Neural progenitor cell (in vitro differentiated cells): ENCODE results near the gene ASXL3. TPM values are rescaled to one million over a fixed set of nuclear protein-coding genes. Genes with fewer than 3 reads are reported as not detected.

Source experiments
- DNase-seq: peaks from one replicate; pipeline ENCODE4 v3.0.0-alpha.2; 2016; ENCODE audit warnings: low spot score
- H2AFZ ChIP-seq: fragments of 200-600 bp; sonication (generic); replicated peaks from 2 replicates; pipeline ENCODE4 v1.6.1; 2016; ENCODE audit warnings: antibody characterized with exemption
- H3F3A ChIP-seq: fragments of 200-600 bp; sonication (generic); 2 replicates; pipeline ENCODE4 v1.6.1; 2016; ENCODE audit warnings: antibody characterized with exemption, low read depth
- H3K27ac ChIP-seq: fragments of 200-600 bp; sonication (generic); 2 replicates; pipeline ENCODE4 v1.5.1; 2016; ENCODE audit warnings: mild to moderate bottlenecking
- H3K27me3 ChIP-seq: fragments of 200-600 bp; sonication (generic); 2 replicates; pipeline ENCODE4 v1.6.1; 2016; ENCODE audit warnings: mild to moderate bottlenecking, moderate library complexity
- H3K36me3 ChIP-seq: fragments of 200-600 bp; sonication (generic); 2 replicates; pipeline ENCODE4 v1.5.1; 2016
- H3K4me1 ChIP-seq: fragments of 200-600 bp; sonication (generic); 2 replicates; pipeline ENCODE4 v1.6.1; 2016; ENCODE audit warnings: mixed run types
- H3K4me2 ChIP-seq: fragments of 200-600 bp; sonication (generic); 2 replicates; pipeline ENCODE4 v1.6.1; 2016
- H3K4me3 ChIP-seq: fragments of 200-600 bp; sonication (generic); 2 replicates; pipeline ENCODE4 v1.5.1; 2016
- H3K79me2 ChIP-seq: fragments of 200-600 bp; sonication (generic); 2 replicates; pipeline ENCODE4 v1.6.1; 2016; ENCODE audit warnings: low read depth
- H3K9ac ChIP-seq: fragments of 200-600 bp; sonication (generic); 2 replicates; pipeline ENCODE4 v1.6.1; 2016
- H3K9me3 ChIP-seq: fragments of 200-600 bp; sonication (generic); 2 replicates; pipeline ENCODE4 v1.5.1; 2016; ENCODE audit warnings: low read depth
- H4K20me1 ChIP-seq: fragments of 200-600 bp; sonication (generic); 2 replicates; pipeline ENCODE4 v1.6.1; 2016; ENCODE audit warnings: low read depth
- H3K27ac Mint-ChIP-seq: 3 replicates; pipeline ENCODE4 v1.8.0; 2021; ENCODE audit warnings: mixed read lengths
- H3K27me3 Mint-ChIP-seq: 2 replicates; pipeline ENCODE4 v1.8.0; 2022; ENCODE audit warnings: low read depth, mild to moderate bottlenecking, inconsistent platforms, moderate library complexity, mixed read lengths; ENCODE audit not compliant: insufficient read depth
- H3K36me3 Mint-ChIP-seq: 3 replicates; pipeline ENCODE4 v1.8.0; 2021; ENCODE audit warnings: mixed read lengths
- H3K4me1 Mint-ChIP-seq: 3 replicates; pipeline ENCODE4 v1.8.0; 2021; ENCODE audit warnings: mixed read lengths
- H3K4me3 Mint-ChIP-seq: 3 replicates; pipeline ENCODE4 v1.8.0; 2021; ENCODE audit warnings: mild to moderate bottlenecking, moderate library complexity, mixed read lengths
- H3K9me3 Mint-ChIP-seq: 3 replicates; pipeline ENCODE4 v1.8.0; 2020; ENCODE audit warnings: mixed read lengths
- CTCF ChIP-seq: fragments of 200-600 bp; sonication (generic); IDR thresholded peaks from 2 replicates; pipeline ENCODE4 v1.5.1; 2017; ENCODE audit warnings: antibody characterized with exemption, mild to moderate bottlenecking
- EZH2 ChIP-seq: fragments of 200-600 bp; sonication (generic); IDR thresholded peaks from 2 replicates; pipeline ENCODE4 v1.6.1; 2017; ENCODE audit warnings: antibody characterized with exemption, mild to moderate bottlenecking, moderate library complexity
- EZH2phosphoT487 ChIP-seq: fragments of 200-600 bp; sonication (generic); IDR thresholded peaks from 2 replicates; pipeline ENCODE4 v1.6.1; 2017; ENCODE audit warnings: antibody characterized with exemption
- total RNA-seq: library from RNA; depleted of rRNA; stranded (reverse); fragments of >200 nt; gene quantifications from 2 replicates; pipeline ENCODE4 v1.2.3, GENCODE V29; 2015; ENCODE audit warnings: low replicate concordance

ASXL3 gene
- total RNA-seq, 1 donor from 2014 or later, result 5.1 TPM

GRCh38 chr18:33665187-33665586 lies 87.2 kb downstream of the ASXL3 start:
- H3K9me3 Mint-ChIP-seq, result no peaks in the 10 kb centered on the region
- no peak for DNase-seq
- Histone ChIP-seq H3K27ac (no peak overlapping the region), H3K4me1 (no peaks in the 10 kb centered on the region), H3K4me3 (no peak overlapping the region), H3K36me3 (no peaks in the 10 kb centered on the region), H3K9ac (no peak overlapping the region), H3K9me3 (no peaks in the 10 kb centered on the region), H2AFZ (no peak overlapping the region), H3K4me2 (no peak overlapping the region), H4K20me1 (no peaks in the 10 kb centered on the region), H3F3A (no peaks in the 10 kb centered on the region), H3K79me2 (no peaks in the 10 kb centered on the region), H3K27me3 (no peaks in the 10 kb centered on the region)
- H3K4me1 Mint-ChIP-seq, result peaks cover 9% of the 10 kb centered on the region
- TF ChIP-seq EZH2phosphoT487, result no peak
- TF ChIP-seq EZH2, result no peak
- TF ChIP-seq CTCF, result no peak
- H3K27ac Mint-ChIP-seq, result no peak overlapping the region
- no peak overlapping the region for H3K4me3 Mint-ChIP-seq
- no peaks in the 10 kb centered on the region for H3K27me3 Mint-ChIP-seq
- peaks cover 4% of the 10 kb centered on the region for H3K36me3 Mint-ChIP-seq

- TF ChIP-seq CTCF, result no peak
- TF ChIP-seq EZH2phosphoT487, result no peak
- Mint-ChIP-seq H3K4me3 (no peak overlapping the region), H3K4me1 (peaks cover 12% of the 10 kb centered on the region), H3K36me3 (peaks cover 4% of the 10 kb centered on the region), H3K27ac (no peak overlapping the region), H3K27me3 (no peaks in the 10 kb centered on the region), H3K9me3 (no peaks in the 10 kb centered on the region)
- Histone ChIP-seq H3K36me3 (no peaks in the 10 kb centered on the region), H4K20me1 (no peaks in the 10 kb centered on the region), H3K4me1 (no peaks in the 10 kb centered on the region), H3K4me2 (no peak overlapping the region), H3F3A (no peaks in the 10 kb centered on the region), H2AFZ (no peak overlapping the region), H3K27me3 (no peaks in the 10 kb centered on the region), H3K9me3 (no peaks in the 10 kb centered on the region), H3K27ac (no peak overlapping the region), H3K79me2 (no peaks in the 10 kb centered on the region), H3K4me3 (no peak overlapping the region), H3K9ac (no peak overlapping the region)
- no peak for DNase-seq
These were observed 87.6 kb downstream of the ASXL3 start for GRCh38 chr18:33665641-33666040.

GRCh38 chr18:33666915-33667314 lies 88.9 kb downstream of the ASXL3 start:
- H3K27me3 Mint-ChIP-seq, result no peaks in the 10 kb centered on the region
- no peak overlapping the region for H3K4me3 Mint-ChIP-seq
- TF ChIP-seq EZH2 (no peak), CTCF (no peak), EZH2phosphoT487 (no peak)
- Histone ChIP-seq H3K9me3 (no peaks in the 10 kb centered on the region), H3K4me3 (no peak overlapping the region), H3F3A (no peaks in the 10 kb centered on the region), H3K36me3 (no peaks in the 10 kb centered on the region), H3K79me2 (no peaks in the 10 kb centered on the region), H3K27ac (no peak overlapping the region), H3K27me3 (no peaks in the 10 kb centered on the region), H2AFZ (no peak overlapping the region), H4K20me1 (no peaks in the 10 kb centered on the region), H3K4me2 (no peak overlapping the region), H3K4me1 (peaks cover 11% of the 10 kb centered on the region), H3K9ac (no peak overlapping the region)
- H3K4me1 Mint-ChIP-seq, result peaks cover 24% of the 10 kb centered on the region
- H3K27ac Mint-ChIP-seq, result peak overlapping the region; percentile 48
- H3K9me3 Mint-ChIP-seq, result no peaks in the 10 kb centered on the region
- H3K36me3 Mint-ChIP-seq, result peaks cover 4% of the 10 kb centered on the region
- DNase-seq, result no peak

DNA sequence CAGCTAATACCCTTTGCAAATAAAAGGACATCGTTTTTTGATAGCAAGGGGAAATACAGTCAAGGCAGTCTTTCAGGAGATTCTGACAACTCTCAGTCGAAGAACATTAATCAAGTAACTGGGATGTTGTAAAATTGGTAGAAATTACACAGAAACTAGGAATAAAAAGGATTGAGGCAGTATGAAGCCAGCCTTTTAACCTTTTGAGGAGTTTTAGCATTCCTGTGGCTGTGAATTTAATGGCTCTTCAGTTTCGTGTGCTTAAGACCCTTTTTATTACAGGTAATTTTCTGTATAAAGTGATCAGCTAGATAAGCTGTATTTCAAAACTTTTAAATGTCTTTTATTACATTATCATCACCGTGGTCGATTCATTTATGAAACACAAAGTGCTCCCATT lies 91.6 kb downstream of the ASXL3 start:
- Histone ChIP-seq H3K4me1 (peaks cover 11% of the 10 kb centered on the region), H3K27ac (no peak overlapping the region), H3K27me3 (no peaks in the 10 kb centered on the region), H3K4me3 (no peak overlapping the region), H4K20me1 (no peaks in the 10 kb centered on the region), H3K4me2 (no peak overlapping the region), H3K9ac (no peak overlapping the region), H3K79me2 (no peaks in the 10 kb centered on the region), H3K9me3 (no peaks in the 10 kb centered on the region), H3K36me3 (no peaks in the 10 kb centered on the region), H3F3A (no peaks in the 10 kb centered on the region), H2AFZ (no peak overlapping the region)
- Mint-ChIP-seq H3K27ac (no peak overlapping the region), H3K4me3 (no peak overlapping the region), H3K4me1 (peaks cover 30% of the 10 kb centered on the region), H3K36me3 (peaks cover 7% of the 10 kb centered on the region), H3K27me3 (no peaks in the 10 kb centered on the region), H3K9me3 (no peaks in the 10 kb centered on the region)
- no peak for TF ChIP-seq EZH2phosphoT487
- no peak for TF ChIP-seq EZH2
- TF ChIP-seq CTCF, result no peak
- no peak for DNase-seq
